Testis (tissue), 2 donors: Measurements from ENCODE around the gene C2CD4D.
A peak's percentile ranks its signal among the peaks of the same experiment; 100 is the strongest.

Experiments used
- CTCF ChIP-seq, 3 experiments: fragments of 450-650 bp in 2 of 3; fragments of 200-600 bp in 1 of 3; sonication (generic) in 1 of 3; IDR thresholded peaks; one replicate each; pipeline ENCODE4 v1.5.1; 2016 to 2019; ENCODE audit warnings: antibody characterized with exemption in 3 of 3, mild to moderate bottlenecking in 2 of 3, moderate library complexity in 1 of 3
- POLR2A ChIP-seq: fragments of 450-650 bp; IDR thresholded peaks from one replicate; pipeline ENCODE4 v1.6.1; 2017; ENCODE audit warnings: antibody characterized with exemption, mild to moderate bottlenecking, moderate library complexity

DNA sequence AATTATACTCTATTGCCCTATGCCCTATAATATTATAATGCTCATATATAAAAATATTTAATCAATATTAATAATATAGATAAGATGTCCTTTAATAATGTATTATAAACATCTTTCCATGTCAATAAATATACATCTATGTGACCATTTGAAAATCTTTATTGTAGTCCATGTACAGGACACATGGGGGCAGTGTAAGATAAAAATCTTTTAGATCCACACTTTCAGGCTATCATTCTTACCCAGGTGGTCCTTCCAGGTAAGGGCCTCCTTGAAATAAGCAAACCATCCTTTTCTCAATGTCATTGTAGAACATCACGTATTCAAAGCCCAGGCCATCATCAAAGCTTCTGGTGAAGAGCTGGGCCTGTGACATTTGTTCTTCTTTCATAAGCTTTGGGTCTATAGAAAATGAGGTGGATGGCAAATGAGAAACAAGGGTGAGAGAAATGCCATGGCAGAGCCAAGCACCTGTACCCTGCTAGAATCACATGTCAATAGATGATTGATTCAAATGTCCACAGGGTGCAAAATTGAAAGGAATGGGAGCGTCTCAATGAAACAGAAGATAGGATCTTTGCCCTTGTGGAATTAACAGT, 49.5 kb upstream of the C2CD4D start:
- TF ChIP-seq POLR2A = no peak
- TF ChIP-seq CTCF (IDR thresholded peaks at IDR 0.05) = peak in 1 of 3 experiments; percentile 8
